Bronchial epithelial cell (primary cell): Measurements from ENCODE around the gene ZPR1. TPM values are rescaled to one million over a fixed set of nuclear protein-coding genes. Genes with fewer than 3 reads are reported as not detected.
"Not testable (repeated sequence)": the region's sequence is repeated elsewhere in the genome, so short reads cannot be mapped to it uniquely, and the experiment has no call there.

Experiments
- DNase-seq: peaks from one replicate; pipeline ENCODE4 v3.0.0-alpha.2; 2010; ENCODE audit warnings: low read depth
- FAIRE-seq: peaks from 2 replicates; lab custom pipeline; 2011; peaks lifted over from hg19 to GRCh38; lab: Jason Lieb, UNC
- H3K27me3 ChIP-seq: 2 replicates; pipeline ENCODE4 v1.5.1; 2011; ENCODE audit warnings: low read length; ENCODE audit not compliant: control insufficient read depth, insufficient read depth
- H3K36me3 ChIP-seq: 2 replicates; pipeline ENCODE4 v1.5.1; 2011; ENCODE audit warnings: low read length; ENCODE audit not compliant: control insufficient read depth, insufficient read depth
- H3K4me3 ChIP-seq: 2 replicates; pipeline ENCODE4 v1.5.1; 2011; ENCODE audit warnings: mild to moderate bottlenecking, low read depth, low read length, control low read depth
- CTCF ChIP-seq: IDR thresholded peaks from 2 replicates; pipeline ENCODE4 v1.5.1; 2011; ENCODE audit warnings: mild to moderate bottlenecking, moderate library complexity, low read length, control low read depth, inconsistent platforms; ENCODE audit not compliant: insufficient read depth, severe bottlenecking
- total RNA-seq: library from RNA; depleted of rRNA; stranded (reverse); fragments of >200 nt; gene quantifications from 2 replicates; pipeline ENCODE4 v1.2.1, GENCODE V29; 2014

The ZPR1 gene
- 50.1 and 74.2 TPM in 2 replicates for total RNA-seq

DNA sequence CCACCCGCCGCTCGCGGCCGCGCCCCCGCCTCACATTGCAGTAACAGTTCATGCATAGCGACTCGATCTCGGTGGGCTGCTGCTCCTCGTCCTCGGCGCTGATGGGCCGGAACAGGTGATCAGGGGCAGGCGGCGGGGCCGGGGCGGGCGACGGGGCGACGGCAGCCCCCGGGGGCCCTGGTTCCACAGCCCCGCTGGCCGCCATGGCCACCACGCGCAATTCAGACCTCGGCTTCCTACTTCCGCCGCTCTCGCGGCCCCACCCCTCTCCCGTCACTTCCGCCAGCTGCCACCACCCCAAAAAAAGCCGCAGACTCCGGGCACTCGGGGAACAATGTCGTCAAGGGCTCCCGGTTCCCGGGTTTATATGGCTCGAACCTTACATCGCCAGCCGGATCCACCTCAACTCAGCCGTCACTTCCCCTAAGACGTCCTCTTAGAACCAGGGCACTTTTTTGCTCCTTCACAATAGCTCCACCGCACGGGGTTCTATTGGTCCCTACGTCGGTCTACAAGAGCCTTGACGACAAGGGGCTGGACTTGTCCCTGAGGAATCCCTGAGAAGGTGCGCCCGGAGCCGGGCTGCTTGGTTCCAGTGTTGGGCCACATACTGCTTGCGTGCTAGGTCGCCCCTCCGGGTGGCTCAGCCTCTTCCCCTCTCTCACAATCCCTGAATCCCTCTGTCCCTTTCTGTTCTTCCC is at the start of gene ZPR1:
ZPR1 (minus strand) TSS at position 238 of the 701 bp plus-strand sequence; CDS start at position 205, 33 bp downstream.
- Histone ChIP-seq H3K27me3 (no peaks in the 10 kb centered on the region), H3K36me3 (peaks cover 20% of the 10 kb centered on the region), H3K4me3 (peak within 1 kb of the TSS; percentile 86)
- no peak for FAIRE-seq
- peak; percentile 48 for DNase-seq
- no peak for TF ChIP-seq CTCF

DNA sequence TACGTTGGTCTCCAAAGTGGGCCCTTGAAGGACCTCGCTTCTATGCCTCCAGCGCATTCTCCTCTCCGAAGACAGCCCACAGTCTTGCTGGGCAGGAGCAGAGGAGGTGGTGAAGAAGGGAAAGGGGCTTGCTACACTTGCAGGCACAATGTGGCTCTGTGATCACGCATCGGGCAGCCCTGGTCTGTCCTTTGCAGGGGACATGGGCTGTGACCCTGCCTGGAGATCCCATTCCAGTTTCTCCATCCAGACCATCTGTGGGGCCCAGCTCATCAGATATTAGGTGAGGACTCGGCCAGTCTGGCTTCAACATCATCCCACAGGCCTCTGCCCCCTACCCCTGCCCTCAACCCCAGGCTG is 48.8 kb upstream of the ZPR1 start:
- Histone ChIP-seq H3K36me3 (no peaks in the 10 kb centered on the region), H3K4me3 (no peak overlapping the region), H3K27me3 (no peaks in the 10 kb centered on the region)
- no peak for TF ChIP-seq CTCF
- FAIRE-seq (no peak), DNase-seq (no peak)

GRCh38 chr11:116835791-116836631 is 48.2 kb upstream of the ZPR1 start:
- no peaks in the 10 kb centered on the region for H3K36me3 ChIP-seq
- peak overlapping the region; percentile 27 for H3K4me3 ChIP-seq
- peak; percentile 78 for DNase-seq
- FAIRE-seq: no peak
- H3K27me3 ChIP-seq: no peaks in the 10 kb centered on the region
- peak; percentile 84 for TF ChIP-seq CTCF

DNA sequence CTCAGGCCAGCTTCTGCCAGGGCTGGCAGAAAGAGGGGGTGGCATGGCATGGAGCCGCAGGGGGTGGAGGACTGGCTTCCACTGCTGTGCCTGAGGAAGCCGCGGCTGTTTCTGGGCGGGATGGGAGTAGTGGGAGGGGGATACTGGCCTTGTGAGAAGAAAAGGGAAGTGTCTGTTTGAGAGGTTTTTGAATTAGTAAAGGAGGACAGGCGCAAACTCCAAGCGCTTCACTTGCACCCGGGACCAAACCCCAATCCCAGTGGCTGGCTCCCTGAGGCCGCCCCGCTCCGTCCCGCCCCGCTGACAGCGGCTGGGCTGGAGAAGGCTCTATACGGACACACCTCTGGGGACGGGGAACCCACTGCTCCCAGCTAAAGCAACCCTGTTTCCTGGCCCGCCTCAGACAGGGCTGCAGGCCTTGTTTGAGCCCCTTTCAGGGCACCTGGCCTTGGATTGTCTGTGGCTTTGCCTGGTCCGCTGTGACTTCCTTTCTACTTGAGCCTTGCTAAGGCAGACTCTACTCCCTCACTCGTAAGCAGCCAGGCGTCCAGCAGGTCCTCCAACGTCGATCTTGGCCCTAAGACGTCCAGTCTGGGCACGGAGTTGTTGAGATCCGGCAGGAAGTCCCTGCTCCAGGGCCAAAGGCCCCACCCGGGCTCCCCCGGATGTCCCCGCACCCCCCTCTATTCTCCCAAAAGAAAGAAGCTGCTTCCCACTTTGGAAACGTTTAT is 47.4 kb upstream of the ZPR1 start:
- FAIRE-seq (no peak), DNase-seq (no peak)
- no peak for TF ChIP-seq CTCF
- Histone ChIP-seq H3K27me3 (no peaks in the 10 kb centered on the region), H3K36me3 (no peaks in the 10 kb centered on the region), H3K4me3 (no peak overlapping the region)

DNA sequence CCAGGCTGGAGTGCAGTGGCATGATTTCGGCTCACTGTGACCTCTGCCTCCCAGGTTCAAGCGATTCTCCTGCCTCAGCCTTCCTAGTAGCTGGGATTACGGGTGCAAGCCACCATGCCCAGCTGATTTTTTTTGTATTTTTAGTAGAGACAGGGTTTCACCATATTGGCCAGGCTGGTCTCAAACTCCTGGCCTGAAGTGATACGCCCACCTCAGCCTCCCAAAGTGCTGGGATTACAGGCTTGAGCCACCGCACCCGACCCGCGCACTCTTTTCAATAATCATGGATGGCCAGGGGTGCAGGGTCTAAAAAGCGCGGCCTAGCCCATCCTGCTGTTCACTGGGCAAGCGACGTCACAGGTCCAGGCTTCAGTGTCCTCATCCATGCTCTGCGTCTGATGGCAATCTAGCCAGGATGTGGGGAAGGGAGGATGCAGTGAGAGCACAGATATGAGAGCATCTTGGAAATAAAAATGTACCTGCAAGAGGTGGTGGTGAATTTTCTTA is 46.8 kb upstream of the ZPR1 start:
- not testable (repeated sequence) for H3K36me3 ChIP-seq, H3K27me3 ChIP-seq, DNase-seq, H3K4me3 ChIP-seq, FAIRE-seq
